HepG2 (cell line): ENCODE measurements around the gene SGTB. TPM values are rescaled to one million over a fixed set of nuclear protein-coding genes. Genes with fewer than 3 reads are reported as not detected.

ENCODE experiments used
- AGO2 ChIP-seq: fragments of 200-400 bp; formaldehyde crosslinking; optimal IDR thresholded peaks from 2 replicates; pipeline ENCODE3; 2017; ENCODE audit warnings: mild to moderate bottlenecking, low read depth, low read length, moderate library complexity
- ARID5B ChIP-seq: IDR thresholded peaks from 2 replicates; pipeline ENCODE4 v1.4.0; 2020; ENCODE audit warnings: mild to moderate bottlenecking, missing genetic modification reagents
- FOXA1 ChIP-seq, 2 experiments: fragments of 450-650 bp in 1 of 2; sonication (generic) in 1 of 2; formaldehyde crosslinking in 1 of 2; IDR thresholded peaks; 2 replicates each; pipeline versions ENCODE4 v1.4.0 to v1.6.1; 2016 to 2020; ENCODE audit warnings: missing genetic modification reagents in 1 of 2
- FOXJ3 ChIP-seq: sonication (generic); formaldehyde crosslinking; IDR thresholded peaks from 2 replicates; pipeline ENCODE4 v1.4.0; 2020; ENCODE audit warnings: missing genetic modification reagents, mild to moderate bottlenecking, borderline replicate concordance
- FOXP1 ChIP-seq, 2 experiments: fragments of 450-650 bp in 1 of 2; IDR thresholded peaks; 2 replicates each; pipeline ENCODE4 v1.6.1; 2017 to 2018; ENCODE audit warnings: antibody characterized with exemption in 1 of 2
- HMGA1 ChIP-seq: sonication (generic); formaldehyde crosslinking; conservative IDR thresholded peaks from 2 replicates; pipeline ENCODE4 v1.4.0; 2020; ENCODE audit warnings: missing genetic modification reagents
- MAX ChIP-seq: IDR thresholded peaks from 2 replicates; pipeline ENCODE4 v1.6.1; 2012; ENCODE audit warnings: inconsistent platforms
- NCOA1 ChIP-seq: sonication (generic); formaldehyde crosslinking; IDR thresholded peaks from 2 replicates; pipeline ENCODE4 v1.9.0; 2021; ENCODE audit warnings: missing genetic modification reagents
- NCOA2 ChIP-seq: sonication (generic); formaldehyde crosslinking; IDR thresholded peaks from 2 replicates; pipeline ENCODE4 v1.8.0; 2022; ENCODE audit warnings: inconsistent platforms
- SOX13 ChIP-seq, 3 experiments: fragments of 450-650 bp in 1 of 3; sonication (generic) in 1 of 3; formaldehyde crosslinking in 1 of 3; IDR thresholded peaks in 2 of 3; conservative IDR thresholded peaks in 1 of 3; 2 replicates each; pipeline versions ENCODE4 v1.5.0 to v1.6.1; 2016 to 2020; ENCODE audit warnings: antibody characterized with exemption in 1 of 3, mild to moderate bottlenecking in 1 of 3, missing compliant biosample characterization in 1 of 3, missing genetic modification reagents in 1 of 3, moderate library complexity in 1 of 3
- ZNF3 ChIP-seq: IDR thresholded peaks from 2 replicates; pipeline ENCODE4 v1.7.0; 2017; ENCODE audit warnings: inconsistent platforms
- ZNF446 ChIP-seq: sonication (generic); formaldehyde crosslinking; IDR thresholded peaks from 2 replicates; pipeline ENCODE4 v1.5.0; 2020; ENCODE audit warnings: mild to moderate bottlenecking, missing genetic modification reagents
- ZNF879 ChIP-seq: sonication (generic); formaldehyde crosslinking; IDR thresholded peaks from 2 replicates; pipeline ENCODE4 v1.8.1; 2023; ENCODE audit warnings: missing genetic modification reagents
- polyA plus RNA-seq, 8 experiments: library from polyadenylated mRNA; depleted of rRNA in 3 of 8; stranded (reverse) in 7 of 8; unstranded in 1 of 8; fragments of >200 nt; fragmentation: Illumina TruSeq in 4 of 8; extraction: Trizol in 4 of 8; gene quantifications; 2 replicates each; pipeline versions ENCODE4 v1.2.1 to v1.2.3, GENCODE V29; 2011 to 2016; ENCODE audit warnings: low read depth in 4 of 8, missing spikeins in 1 of 8, mixed read lengths in 1 of 8; ENCODE audit not compliant: insufficient read depth in 1 of 8
- total RNA-seq, 5 experiments: library from RNA; depleted of rRNA; stranded (reverse); fragments of >200 nt; fragmentation: Illumina TruSeq; extraction: Trizol; gene quantifications; 2 replicates each; pipeline ENCODE4 v1.2.3, GENCODE V29; 2016; ENCODE audit warnings: low read depth in 1 of 5
- TF ChIP-seq, protein P1 (sequence below): sonication (generic); formaldehyde crosslinking; IDR thresholded peaks from 2 replicates; pipeline ENCODE4 v1.8.1; 2023; ENCODE audit warnings: mild to moderate bottlenecking, missing genetic modification reagents, borderline replicate concordance
- TF ChIP-seq, protein P2 (sequence below): sonication (generic); formaldehyde crosslinking; IDR thresholded peaks from 2 replicates; pipeline ENCODE4 v1.8.1; 2023; ENCODE audit warnings: mild to moderate bottlenecking, missing genetic modification reagents

The SGTB gene
- total and polyA plus RNA-seq, 2 of the 13 experiments (the other 11 are each of a cell fraction or from before 2014, with no cell fraction given): 5.2 to 11.2 TPM

GRCh38 chr5:65630981-65631380 lies 90.9 kb downstream of the SGTB start (continued):
- TF ChIP-seq ZNF879: no peak
- TF ChIP-seq, protein P1, sequence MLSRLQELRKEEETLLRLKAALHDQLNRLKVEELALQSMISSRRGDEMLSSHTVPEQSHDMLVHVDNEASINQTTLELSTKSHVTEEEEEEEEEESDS (CRISPR knock-in tag): no peak
- TF ChIP-seq NCOA1 (CRISPR knock-in tag): no peak
- peak; percentile 39; the same call in 1 of the 2 replicates for TF ChIP-seq FOXJ3 (CRISPR knock-in tag)
- TF ChIP-seq ARID5B (CRISPR knock-in tag): peak; percentile 52
- TF ChIP-seq FOXP1 (IDR thresholded peaks at IDR 0.05): no peak
- 0 out of 2 replicates have a peak, but pooled peaks have one; percentile 37 for TF ChIP-seq FOXP1 (CRISPR knock-in tag; IDR thresholded peaks at IDR 0.05)
- TF ChIP-seq MAX: no peak
- TF ChIP-seq AGO2: no peak
- TF ChIP-seq ZNF3 (CRISPR knock-in tag): no peak
- 0 out of 2 replicates have a peak, but pooled peaks have one; percentile 10 for TF ChIP-seq NCOA2
- no peak for TF ChIP-seq FOXA1 (IDR thresholded peaks at IDR 0.05)
- TF ChIP-seq FOXA1 (CRISPR knock-in tag; IDR thresholded peaks at IDR 0.05): 0 out of 2 replicates have a peak, but pooled peaks have one; percentile 20
- TF ChIP-seq ZNF446 (CRISPR knock-in tag): no peak
- TF ChIP-seq, protein P2, sequence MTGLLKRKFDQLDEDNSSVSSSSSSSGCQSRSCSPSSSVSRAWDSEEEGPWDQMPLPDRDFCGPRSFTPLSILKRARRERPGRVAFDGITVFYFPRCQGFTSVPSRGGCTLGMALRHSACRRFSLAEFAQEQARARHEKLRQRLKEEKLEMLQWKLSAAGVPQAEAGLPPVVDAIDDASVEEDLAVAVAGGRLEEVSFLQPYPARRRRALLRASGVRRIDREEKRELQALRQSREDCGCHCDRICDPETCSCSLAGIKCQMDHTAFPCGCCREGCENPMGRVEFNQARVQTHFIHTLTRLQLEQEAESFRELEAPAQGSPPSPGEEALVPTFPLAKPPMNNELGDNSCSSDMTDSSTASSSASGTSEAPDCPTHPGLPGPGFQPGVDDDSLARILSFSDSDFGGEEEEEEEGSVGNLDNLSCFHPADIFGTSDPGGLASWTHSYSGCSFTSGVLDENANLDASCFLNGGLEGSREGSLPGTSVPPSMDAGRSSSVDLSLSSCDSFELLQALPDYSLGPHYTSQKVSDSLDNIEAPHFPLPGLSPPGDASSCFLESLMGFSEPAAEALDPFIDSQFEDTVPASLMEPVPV: no peak
- no peak for TF ChIP-seq SOX13 (IDR thresholded peaks at IDR 0.05)
- TF ChIP-seq SOX13 (CRISPR knock-in tag; conservative IDR thresholded peaks at IDR 0.05 in 1 of 2, IDR thresholded peaks at IDR 0.05 in 1 of 2): peak in 1 of 2 experiments; percentile 23; a peak in 1 of 4 replicates
- TF ChIP-seq HMGA1 (CRISPR knock-in tag): no peak
